WTC11 (cell line): ENCODE data around the gene PER1. TPM values are rescaled to one million over a fixed set of nuclear protein-coding genes. Genes with fewer than 3 reads are reported as not detected.

ENCODE experiments used
- ATAC-seq: fragments of 200-7000 bp; cut with Tn5 transposase; 2 replicates; pipeline ENCODE4 v1.10.0; 2021; ENCODE audit warnings: mild to moderate bottlenecking, moderate library complexity
- CTCF ChIA-PET: fragments of 300-600 bp; sonication (Branson Sonifier 250); formaldehyde crosslinking; loops from one replicate; lab custom pipeline; 2021; ENCODE audit warnings: antibody characterized with exemption; lab: Charles Lee
- POLR2A ChIA-PET: fragments of 350-600 bp; sonication (Branson Sonifier 250); formaldehyde crosslinking; loops from one replicate; lab custom pipeline; 2021; ENCODE audit warnings: antibody characterized with exemption; lab: Charles Lee
- DNase-seq: peaks from one replicate; pipeline ENCODE4 v3.0.0; 2021; ENCODE audit warnings: low spot score
- H3K27ac Mint-ChIP-seq: 2 replicates; pipeline ENCODE4 v1.8.0; 2021; ENCODE audit warnings: mixed read lengths
- H3K27me3 Mint-ChIP-seq: 2 replicates; pipeline ENCODE4 v1.8.0; 2021; ENCODE audit warnings: low read depth, mild to moderate bottlenecking, moderate library complexity, mixed read lengths
- H3K36me3 Mint-ChIP-seq: 2 replicates; pipeline ENCODE4 v1.8.0; 2021; ENCODE audit warnings: mixed read lengths
- H3K4me1 Mint-ChIP-seq: 2 replicates; pipeline ENCODE4 v1.8.0; 2022; ENCODE audit warnings: mixed read lengths
- H3K4me3 Mint-ChIP-seq: 2 replicates; pipeline ENCODE4 v1.8.0; 2021; ENCODE audit warnings: mild to moderate bottlenecking, moderate library complexity, mixed read lengths
- H3K9me3 Mint-ChIP-seq: 2 replicates; pipeline ENCODE4 v1.8.0; 2021; ENCODE audit warnings: mixed read lengths
- ATF1 ChIP-seq: sonication (generic); formaldehyde crosslinking; IDR thresholded peaks from 2 replicates; pipeline ENCODE4 v1.8.1; 2023; ENCODE audit warnings: mild to moderate bottlenecking, moderate library complexity, missing genetic modification reagents
- CREM ChIP-seq: sonication (generic); formaldehyde crosslinking; IDR thresholded peaks from 2 replicates; pipeline ENCODE4 v1.8.1; 2022; ENCODE audit warnings: mild to moderate bottlenecking, missing genetic modification reagents, moderate library complexity
- GTF2I ChIP-seq: fragments of 250-450 bp; sonication (Bioruptor Pico); conservative IDR thresholded peaks from 2 replicates; pipeline ENCODE4 v1.4.0; 2021; ENCODE audit warnings: mild to moderate bottlenecking
- HMGA2 ChIP-seq: fragments of 250-450 bp; sonication (Bioruptor Pico); IDR thresholded peaks from 2 replicates; pipeline ENCODE4 v1.4.0; 2021; ENCODE audit warnings: mild to moderate bottlenecking, moderate library complexity
- MYBL2 ChIP-seq: sonication (generic); formaldehyde crosslinking; IDR thresholded peaks from 2 replicates; pipeline ENCODE4 v1.8.1; 2023; ENCODE audit warnings: mild to moderate bottlenecking, moderate library complexity, missing genetic modification reagents
- NFATC4 ChIP-seq: fragments of 250-450 bp; sonication (Bioruptor Pico); IDR thresholded peaks from 2 replicates; pipeline ENCODE4 v1.9.0; 2021; ENCODE audit warnings: mild to moderate bottlenecking
- NR3C1 ChIP-seq: sonication (generic); formaldehyde crosslinking; conservative IDR thresholded peaks from 2 replicates; pipeline ENCODE4 v1.8.1; 2023; ENCODE audit warnings: low read depth, mild to moderate bottlenecking, missing genetic modification reagents
- SMAD4 ChIP-seq: sonication (generic); formaldehyde crosslinking; IDR thresholded peaks from 2 replicates; pipeline ENCODE4 v1.8.0; 2022; ENCODE audit warnings: mild to moderate bottlenecking, missing genetic modification reagents
- TEAD4 ChIP-seq: sonication (generic); formaldehyde crosslinking; IDR thresholded peaks from 2 replicates; pipeline ENCODE4 v1.8.0; 2022; ENCODE audit warnings: mild to moderate bottlenecking, missing genetic modification reagents
- TP53 ChIP-seq: sonication (generic); formaldehyde crosslinking; IDR thresholded peaks from 2 replicates; pipeline ENCODE4 v1.8.1; 2023; ENCODE audit warnings: mild to moderate bottlenecking, missing genetic modification reagents
- ZNF121 ChIP-seq: sonication (generic); formaldehyde crosslinking; IDR thresholded peaks from 2 replicates; pipeline ENCODE4 v1.8.0; 2023; ENCODE audit warnings: missing genetic modification reagents
- ZNF232 ChIP-seq: sonication (generic); formaldehyde crosslinking; IDR thresholded peaks from 2 replicates; pipeline ENCODE4 v1.8.0; 2022; ENCODE audit warnings: mild to moderate bottlenecking, missing genetic modification reagents
- ZNF263 ChIP-seq: sonication (generic); formaldehyde crosslinking; IDR thresholded peaks from 2 replicates; pipeline ENCODE4 v1.8.1; 2022; ENCODE audit warnings: low read depth, mild to moderate bottlenecking, moderate library complexity, missing genetic modification reagents
- ZNF317 ChIP-seq: sonication (generic); formaldehyde crosslinking; IDR thresholded peaks from 2 replicates; pipeline ENCODE4 v1.8.1; 2023; ENCODE audit warnings: low read depth, mild to moderate bottlenecking, moderate library complexity, missing genetic modification reagents, borderline replicate concordance
- total RNA-seq: library from RNA; stranded (reverse); gene quantifications from 3 replicates; pipeline ENCODE4 v1.2.3, GENCODE V29; 2021
- TF ChIP-seq, protein P1 (sequence below): sonication (generic); formaldehyde crosslinking; IDR thresholded peaks from 2 replicates; pipeline ENCODE4 v1.8.1; 2023; ENCODE audit warnings: mild to moderate bottlenecking, missing genetic modification reagents
- TF ChIP-seq, protein P2 (sequence below): sonication (generic); formaldehyde crosslinking; IDR thresholded peaks from 2 replicates; pipeline ENCODE4 v1.8.1; 2023; ENCODE audit warnings: mild to moderate bottlenecking, missing genetic modification reagents, borderline replicate concordance
- TF ChIP-seq, protein P3 (sequence below): sonication (generic); formaldehyde crosslinking; IDR thresholded peaks from 2 replicates; pipeline ENCODE4 v1.8.0; 2022; ENCODE audit warnings: missing genetic modification reagents
- TF ChIP-seq, protein P4 (sequence below): sonication (generic); formaldehyde crosslinking; IDR thresholded peaks from 2 replicates; pipeline ENCODE4 v1.8.1; 2022; ENCODE audit warnings: mild to moderate bottlenecking, missing genetic modification reagents, moderate library complexity, borderline replicate concordance
- TF ChIP-seq, protein P5 (sequence below): sonication (generic); formaldehyde crosslinking; IDR thresholded peaks from 2 replicates; pipeline ENCODE4 v1.8.1; 2023; ENCODE audit warnings: mild to moderate bottlenecking, missing genetic modification reagents, moderate library complexity
- TF ChIP-seq, protein P6 (sequence below): fragments of 250-450 bp; sonication (Bioruptor Pico); conservative IDR thresholded peaks from 2 replicates; pipeline ENCODE4 v1.9.0; 2021; ENCODE audit warnings: mild to moderate bottlenecking

The PER1 gene
- total RNA-seq, 1 experiment from 2014 or later: 46.9 TPM

DNA sequence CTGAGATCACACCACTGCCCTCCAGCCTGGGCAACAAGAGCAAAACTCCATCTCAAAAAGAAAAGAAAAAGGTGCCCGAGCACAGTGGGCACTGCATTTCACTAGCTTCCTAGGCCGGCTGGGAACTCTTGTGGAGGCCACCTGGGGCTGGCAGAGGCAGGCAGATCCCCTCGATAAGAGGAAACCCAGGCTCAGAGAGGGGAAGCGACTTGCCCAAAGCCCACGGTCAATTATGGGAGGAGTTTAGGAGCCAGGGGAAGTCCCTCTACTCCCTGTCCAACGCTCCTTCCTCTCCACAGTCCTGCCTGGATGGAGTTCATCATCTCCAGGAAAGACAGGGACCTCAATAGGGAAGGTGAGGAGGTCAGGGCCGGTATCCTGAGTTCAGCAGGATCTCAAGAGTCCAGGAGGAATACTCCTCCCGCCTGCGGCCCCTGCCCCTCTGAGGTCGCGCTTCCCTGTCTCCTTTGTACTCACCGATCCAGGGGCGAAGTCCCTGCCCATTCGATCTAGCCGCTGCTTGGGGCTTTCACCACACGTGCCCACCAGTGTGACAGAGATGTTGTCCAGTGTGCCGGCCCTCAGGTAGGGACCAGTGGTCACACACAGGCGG lies 34.7 kb downstream of the PER1 start (continued):
- TF ChIP-seq HMGA2 (CRISPR knock-in tag): no peak
- TF ChIP-seq GTF2I (CRISPR knock-in tag): no peak
- TF ChIP-seq, protein P1, sequence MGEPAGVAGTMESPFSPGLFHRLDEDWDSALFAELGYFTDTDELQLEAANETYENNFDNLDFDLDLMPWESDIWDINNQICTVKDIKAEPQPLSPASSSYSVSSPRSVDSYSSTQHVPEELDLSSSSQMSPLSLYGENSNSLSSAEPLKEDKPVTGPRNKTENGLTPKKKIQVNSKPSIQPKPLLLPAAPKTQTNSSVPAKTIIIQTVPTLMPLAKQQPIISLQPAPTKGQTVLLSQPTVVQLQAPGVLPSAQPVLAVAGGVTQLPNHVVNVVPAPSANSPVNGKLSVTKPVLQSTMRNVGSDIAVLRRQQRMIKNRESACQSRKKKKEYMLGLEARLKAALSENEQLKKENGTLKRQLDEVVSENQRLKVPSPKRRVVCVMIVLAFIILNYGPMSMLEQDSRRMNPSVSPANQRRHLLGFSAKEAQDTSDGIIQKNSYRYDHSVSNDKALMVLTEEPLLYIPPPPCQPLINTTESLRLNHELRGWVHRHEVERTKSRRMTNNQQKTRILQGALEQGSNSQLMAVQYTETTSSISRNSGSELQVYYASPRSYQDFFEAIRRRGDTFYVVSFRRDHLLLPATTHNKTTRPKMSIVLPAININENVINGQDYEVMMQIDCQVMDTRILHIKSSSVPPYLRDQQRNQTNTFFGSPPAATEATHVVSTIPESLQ (CRISPR knock-in tag): no peak
- no peak for TF ChIP-seq MYBL2 (CRISPR knock-in tag)
- TF ChIP-seq, protein P2, sequence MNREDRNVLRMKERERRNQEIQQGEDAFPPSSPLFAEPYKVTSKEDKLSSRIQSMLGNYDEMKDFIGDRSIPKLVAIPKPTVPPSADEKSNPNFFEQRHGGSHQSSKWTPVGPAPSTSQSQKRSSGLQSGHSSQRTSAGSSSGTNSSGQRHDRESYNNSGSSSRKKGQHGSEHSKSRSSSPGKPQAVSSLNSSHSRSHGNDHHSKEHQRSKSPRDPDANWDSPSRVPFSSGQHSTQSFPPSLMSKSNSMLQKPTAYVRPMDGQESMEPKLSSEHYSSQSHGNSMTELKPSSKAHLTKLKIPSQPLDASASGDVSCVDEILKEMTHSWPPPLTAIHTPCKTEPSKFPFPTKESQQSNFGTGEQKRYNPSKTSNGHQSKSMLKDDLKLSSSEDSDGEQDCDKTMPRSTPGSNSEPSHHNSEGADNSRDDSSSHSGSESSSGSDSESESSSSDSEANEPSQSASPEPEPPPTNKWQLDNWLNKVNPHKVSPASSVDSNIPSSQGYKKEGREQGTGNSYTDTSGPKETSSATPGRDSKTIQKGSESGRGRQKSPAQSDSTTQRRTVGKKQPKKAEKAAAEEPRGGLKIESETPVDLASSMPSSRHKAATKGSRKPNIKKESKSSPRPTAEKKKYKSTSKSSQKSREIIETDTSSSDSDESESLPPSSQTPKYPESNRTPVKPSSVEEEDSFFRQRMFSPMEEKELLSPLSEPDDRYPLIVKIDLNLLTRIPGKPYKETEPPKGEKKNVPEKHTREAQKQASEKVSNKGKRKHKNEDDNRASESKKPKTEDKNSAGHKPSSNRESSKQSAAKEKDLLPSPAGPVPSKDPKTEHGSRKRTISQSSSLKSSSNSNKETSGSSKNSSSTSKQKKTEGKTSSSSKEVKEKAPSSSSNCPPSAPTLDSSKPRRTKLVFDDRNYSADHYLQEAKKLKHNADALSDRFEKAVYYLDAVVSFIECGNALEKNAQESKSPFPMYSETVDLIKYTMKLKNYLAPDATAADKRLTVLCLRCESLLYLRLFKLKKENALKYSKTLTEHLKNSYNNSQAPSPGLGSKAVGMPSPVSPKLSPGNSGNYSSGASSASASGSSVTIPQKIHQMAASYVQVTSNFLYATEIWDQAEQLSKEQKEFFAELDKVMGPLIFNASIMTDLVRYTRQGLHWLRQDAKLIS (CRISPR knock-in tag): no peak
- TF ChIP-seq TP53 (CRISPR knock-in tag): no peak
- no peak for TF ChIP-seq ZNF263 (CRISPR knock-in tag)
- no peak for TF ChIP-seq CREM
- no peak for TF ChIP-seq ZNF317 (CRISPR knock-in tag)
- TF ChIP-seq, protein P3, sequence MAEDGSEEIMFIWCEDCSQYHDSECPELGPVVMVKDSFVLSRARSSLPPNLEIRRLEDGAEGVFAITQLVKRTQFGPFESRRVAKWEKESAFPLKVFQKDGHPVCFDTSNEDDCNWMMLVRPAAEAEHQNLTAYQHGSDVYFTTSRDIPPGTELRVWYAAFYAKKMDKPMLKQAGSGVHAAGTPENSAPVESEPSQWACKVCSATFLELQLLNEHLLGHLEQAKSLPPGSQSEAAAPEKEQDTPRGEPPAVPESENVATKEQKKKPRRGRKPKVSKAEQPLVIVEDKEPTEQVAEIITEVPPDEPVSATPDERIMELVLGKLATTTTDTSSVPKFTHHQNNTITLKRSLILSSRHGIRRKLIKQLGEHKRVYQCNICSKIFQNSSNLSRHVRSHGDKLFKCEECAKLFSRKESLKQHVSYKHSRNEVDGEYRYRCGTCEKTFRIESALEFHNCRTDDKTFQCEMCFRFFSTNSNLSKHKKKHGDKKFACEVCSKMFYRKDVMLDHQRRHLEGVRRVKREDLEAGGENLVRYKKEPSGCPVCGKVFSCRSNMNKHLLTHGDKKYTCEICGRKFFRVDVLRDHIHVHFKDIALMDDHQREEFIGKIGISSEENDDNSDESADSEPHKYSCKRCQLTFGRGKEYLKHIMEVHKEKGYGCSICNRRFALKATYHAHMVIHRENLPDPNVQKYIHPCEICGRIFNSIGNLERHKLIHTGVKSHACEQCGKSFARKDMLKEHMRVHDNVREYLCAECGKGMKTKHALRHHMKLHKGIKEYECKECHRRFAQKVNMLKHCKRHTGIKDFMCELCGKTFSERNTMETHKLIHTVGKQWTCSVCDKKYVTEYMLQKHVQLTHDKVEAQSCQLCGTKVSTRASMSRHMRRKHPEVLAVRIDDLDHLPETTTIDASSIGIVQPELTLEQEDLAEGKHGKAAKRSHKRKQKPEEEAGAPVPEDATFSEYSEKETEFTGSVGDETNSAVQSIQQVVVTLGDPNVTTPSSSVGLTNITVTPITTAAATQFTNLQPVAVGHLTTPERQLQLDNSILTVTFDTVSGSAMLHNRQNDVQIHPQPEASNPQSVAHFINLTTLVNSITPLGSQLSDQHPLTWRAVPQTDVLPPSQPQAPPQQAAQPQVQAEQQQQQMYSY (CRISPR knock-in tag): no peak
- TF ChIP-seq ATF1 (CRISPR knock-in tag): no peak
- TF ChIP-seq, protein P4, sequence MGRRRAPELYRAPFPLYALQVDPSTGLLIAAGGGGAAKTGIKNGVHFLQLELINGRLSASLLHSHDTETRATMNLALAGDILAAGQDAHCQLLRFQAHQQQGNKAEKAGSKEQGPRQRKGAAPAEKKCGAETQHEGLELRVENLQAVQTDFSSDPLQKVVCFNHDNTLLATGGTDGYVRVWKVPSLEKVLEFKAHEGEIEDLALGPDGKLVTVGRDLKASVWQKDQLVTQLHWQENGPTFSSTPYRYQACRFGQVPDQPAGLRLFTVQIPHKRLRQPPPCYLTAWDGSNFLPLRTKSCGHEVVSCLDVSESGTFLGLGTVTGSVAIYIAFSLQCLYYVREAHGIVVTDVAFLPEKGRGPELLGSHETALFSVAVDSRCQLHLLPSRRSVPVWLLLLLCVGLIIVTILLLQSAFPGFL (CRISPR knock-in tag): no peak

DNA sequence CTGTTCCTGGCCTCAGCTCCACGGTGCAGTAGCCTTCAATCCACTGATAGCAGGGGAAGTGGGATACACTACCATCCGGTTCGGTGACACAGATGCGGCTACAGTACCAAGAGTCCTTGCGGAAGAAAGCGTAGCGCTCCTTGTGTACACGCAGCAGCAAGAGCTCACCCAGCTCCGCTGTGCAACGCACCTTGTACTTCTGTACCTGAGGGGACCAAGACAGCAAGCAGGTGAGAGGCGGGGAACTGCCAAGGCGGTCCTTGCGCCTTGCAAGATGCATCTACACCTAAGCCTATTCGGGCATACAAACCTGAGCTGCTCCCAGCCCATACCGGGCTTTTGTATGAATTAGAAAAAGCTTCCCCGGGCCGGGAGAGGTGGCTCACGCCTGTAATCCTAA lies 35.4 kb downstream of the PER1 start:
- DNase-seq (no peak), ATAC-seq (no peak)
- ChIA-PET CTCF (interaction anchor here (0.7 to 9.8 kb wide), 7 partner anchors 13 to 60 kb away, joined by 3 to 118 read pairs (median 11); no protein-coding TSS in a partner anchor), POLR2A (no interaction called here)
- Mint-ChIP-seq H3K27me3 (peaks cover 77% of the 10 kb centered on the region), H3K4me3 (peak overlapping the region; percentile 85), H3K4me1 (peaks cover 3% of the 10 kb centered on the region; the same call in 1 of the 2 replicates), H3K27ac (no peak overlapping the region), H3K9me3 (no peaks in the 10 kb centered on the region)
- TF ChIP-seq, protein P5, sequence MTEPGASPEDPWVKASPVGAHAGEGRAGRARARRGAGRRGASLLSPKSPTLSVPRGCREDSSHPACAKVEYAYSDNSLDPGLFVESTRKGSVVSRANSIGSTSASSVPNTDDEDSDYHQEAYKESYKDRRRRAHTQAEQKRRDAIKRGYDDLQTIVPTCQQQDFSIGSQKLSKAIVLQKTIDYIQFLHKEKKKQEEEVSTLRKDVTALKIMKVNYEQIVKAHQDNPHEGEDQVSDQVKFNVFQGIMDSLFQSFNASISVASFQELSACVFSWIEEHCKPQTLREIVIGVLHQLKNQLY (CRISPR knock-in tag): no peak
- TF ChIP-seq ZNF121 (CRISPR knock-in tag): no peak
- TF ChIP-seq, protein P6, sequence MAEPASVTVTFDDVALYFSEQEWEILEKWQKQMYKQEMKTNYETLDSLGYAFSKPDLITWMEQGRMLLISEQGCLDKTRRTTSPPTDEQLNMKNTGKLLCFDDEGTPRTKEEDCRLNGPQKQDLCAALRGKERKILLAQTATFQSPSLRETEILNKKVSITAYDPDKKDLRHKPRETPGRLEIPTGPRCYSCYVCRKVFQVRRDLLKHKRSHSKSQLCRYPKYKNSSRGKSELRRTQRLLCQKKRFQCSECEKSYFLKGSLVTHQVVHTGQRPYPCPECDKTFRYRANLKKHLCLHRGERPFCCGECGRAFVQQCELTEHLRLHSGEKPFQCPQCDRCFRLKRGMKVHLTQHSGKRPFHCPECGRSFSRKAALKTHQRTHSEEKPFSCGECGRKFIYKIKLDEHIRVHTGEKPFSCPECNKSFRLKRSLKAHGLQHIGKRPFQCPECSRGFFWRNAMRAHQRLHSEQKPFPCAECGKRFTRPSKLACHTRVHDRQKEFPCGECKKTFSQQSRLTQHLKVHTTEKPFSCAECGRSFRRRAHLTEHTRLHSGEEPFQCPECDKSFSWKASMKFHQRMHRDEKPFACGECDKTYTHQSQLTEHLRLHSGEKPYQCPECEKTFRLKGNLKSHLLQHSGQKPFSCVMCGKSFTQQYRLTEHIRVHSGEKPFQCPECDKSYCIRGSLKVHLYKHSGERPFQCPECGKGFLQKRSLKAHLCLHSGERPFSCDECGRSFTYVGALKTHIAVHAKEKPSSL (CRISPR knock-in tag): no peak
- no peak for TF ChIP-seq NFATC4
- TF ChIP-seq SMAD4 (CRISPR knock-in tag): no peak
- TF ChIP-seq TEAD4: no peak
- no peak for TF ChIP-seq NR3C1 (CRISPR knock-in tag)
- no peak for TF ChIP-seq ZNF232 (CRISPR knock-in tag)
- TF ChIP-seq, all 79 proteins: peak for 0
- no peaks in the 10 kb centered on the region for H3K36me3 Mint-ChIP-seq
